DOHH2 (cell line): ENCODE data around the gene CDIPT.

Experiments
- H3F3A ChIP-seq: fragments of 200-600 bp; sonication (generic), shearing (Covaris generic); 2 replicates; pipeline ENCODE4 v1.6.0; 2016; ENCODE audit warnings: antibody characterized with exemption, mild to moderate bottlenecking; ENCODE audit not compliant: control insufficient read depth, insufficient read depth
- H3K27ac ChIP-seq: fragments of 200-600 bp; sonication (generic); 2 replicates; pipeline ENCODE4 v1.5.1; 2014; ENCODE audit warnings: low read depth, mild to moderate bottlenecking, low read length, moderate library complexity
- H3K27me3 ChIP-seq: fragments of 200-600 bp; sonication (generic); 2 replicates; pipeline ENCODE4 v1.6.1; 2014; ENCODE audit warnings: mild to moderate bottlenecking, low read length, mixed read lengths; ENCODE audit not compliant: control insufficient read depth
- H3K36me3 ChIP-seq: fragments of 200-600 bp; sonication (generic); 2 replicates; pipeline ENCODE4 v1.6.1; 2014; ENCODE audit warnings: mild to moderate bottlenecking, low read length, moderate library complexity, mixed read lengths; ENCODE audit not compliant: control insufficient read depth
- H3K4me1 ChIP-seq: fragments of 200-600 bp; sonication (generic); 2 replicates; pipeline ENCODE4 v1.6.1; 2014; ENCODE audit warnings: mild to moderate bottlenecking, low read length, mixed read lengths; ENCODE audit not compliant: control insufficient read depth
- H3K4me2 ChIP-seq: fragments of 200-600 bp; sonication (generic); 2 replicates; pipeline ENCODE4 v1.6.0; 2014; ENCODE audit warnings: mild to moderate bottlenecking, low read length, moderate library complexity
- H3K4me3 ChIP-seq: fragments of 200-600 bp; sonication (generic); 2 replicates; pipeline ENCODE4 v1.5.1; 2014; ENCODE audit warnings: mild to moderate bottlenecking, low read length, mixed read lengths
- H3K79me2 ChIP-seq: fragments of 200-600 bp; sonication (generic); 2 replicates; pipeline ENCODE4 v1.6.1; 2014; ENCODE audit warnings: mild to moderate bottlenecking, low read length, mixed read lengths; ENCODE audit not compliant: control insufficient read depth
- H3K9me2 ChIP-seq: fragments of 200-600 bp; sonication (generic); replicated peaks from 2 replicates; pipeline ENCODE4 v1.6.1; 2014; ENCODE audit warnings: mild to moderate bottlenecking, low read length, mixed read lengths; ENCODE audit not compliant: control insufficient read depth
- H3K9me3 ChIP-seq: fragments of 200-600 bp; sonication (generic); 2 replicates; pipeline ENCODE4 v1.6.1; 2014; ENCODE audit warnings: antibody characterized with exemption, low read length, mixed read lengths; ENCODE audit not compliant: control insufficient read depth, insufficient read depth
- H4K20me1 ChIP-seq: fragments of 200-600 bp; sonication (generic); 2 replicates; pipeline ENCODE4 v1.6.0; 2014; ENCODE audit warnings: low read depth, mild to moderate bottlenecking, antibody characterized with exemption, low read length, moderate library complexity; ENCODE audit not compliant: control insufficient read depth, insufficient read depth
- EZH2phosphoT487 ChIP-seq: fragments of 200-600 bp; sonication (generic); IDR thresholded peaks from 2 replicates; pipeline ENCODE4 v1.6.1; 2017; ENCODE audit warnings: borderline replicate concordance, mild to moderate bottlenecking, antibody characterized with exemption, low read length, moderate library complexity, mixed read lengths
- TF ChIP-seq, protein P1 (sequence below): fragments of 200-600 bp; sonication (generic); IDR thresholded peaks from one replicate; pipeline ENCODE4 v1.5.1; 2014; ENCODE audit warnings: antibody characterized with exemption, mild to moderate bottlenecking, low read depth, low read length; ENCODE audit not compliant: poor library complexity, severe bottlenecking

Gene CDIPT

DNA sequence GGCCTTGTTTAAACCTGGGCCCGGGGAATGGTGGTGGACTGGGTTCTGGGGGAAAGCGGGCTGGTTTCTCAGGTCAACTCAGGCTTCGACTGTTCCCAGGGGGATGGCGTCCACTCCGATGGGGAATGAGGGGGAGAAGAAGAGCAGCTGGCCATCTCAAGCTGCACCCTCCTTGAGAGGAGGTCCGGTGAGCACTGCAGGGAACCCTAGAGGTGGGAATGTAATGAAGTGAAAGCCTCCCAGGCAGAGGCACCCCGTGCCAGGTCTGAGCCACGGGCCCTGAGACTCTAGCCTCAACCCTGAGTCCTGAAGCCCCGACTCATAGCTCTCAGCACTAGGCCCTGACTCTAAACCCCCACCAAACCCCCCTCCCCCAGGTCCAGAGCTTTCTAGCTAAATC is 1.2 kb upstream of the CDIPT start:
- Histone ChIP-seq H4K20me1 (no peaks in the 10 kb centered on the region), H3K79me2 (peaks cover 21% of the 10 kb centered on the region), H3K27me3 (peaks cover 5% of the 10 kb centered on the region; the same call in 1 of the 2 replicates), H3K4me2 (no peak overlapping the region), H3K9me2 (no peaks in the 10 kb centered on the region), H3K27ac (no peak overlapping the region), H3F3A (no peaks in the 10 kb centered on the region), H3K4me3 (no peak overlapping the region), H3K9me3 (no peaks in the 10 kb centered on the region), H3K4me1 (peaks cover 9% of the 10 kb centered on the region), H3K36me3 (peaks cover 16% of the 10 kb centered on the region)
- TF ChIP-seq EZH2phosphoT487 = no peak
- TF ChIP-seq, protein P1, sequence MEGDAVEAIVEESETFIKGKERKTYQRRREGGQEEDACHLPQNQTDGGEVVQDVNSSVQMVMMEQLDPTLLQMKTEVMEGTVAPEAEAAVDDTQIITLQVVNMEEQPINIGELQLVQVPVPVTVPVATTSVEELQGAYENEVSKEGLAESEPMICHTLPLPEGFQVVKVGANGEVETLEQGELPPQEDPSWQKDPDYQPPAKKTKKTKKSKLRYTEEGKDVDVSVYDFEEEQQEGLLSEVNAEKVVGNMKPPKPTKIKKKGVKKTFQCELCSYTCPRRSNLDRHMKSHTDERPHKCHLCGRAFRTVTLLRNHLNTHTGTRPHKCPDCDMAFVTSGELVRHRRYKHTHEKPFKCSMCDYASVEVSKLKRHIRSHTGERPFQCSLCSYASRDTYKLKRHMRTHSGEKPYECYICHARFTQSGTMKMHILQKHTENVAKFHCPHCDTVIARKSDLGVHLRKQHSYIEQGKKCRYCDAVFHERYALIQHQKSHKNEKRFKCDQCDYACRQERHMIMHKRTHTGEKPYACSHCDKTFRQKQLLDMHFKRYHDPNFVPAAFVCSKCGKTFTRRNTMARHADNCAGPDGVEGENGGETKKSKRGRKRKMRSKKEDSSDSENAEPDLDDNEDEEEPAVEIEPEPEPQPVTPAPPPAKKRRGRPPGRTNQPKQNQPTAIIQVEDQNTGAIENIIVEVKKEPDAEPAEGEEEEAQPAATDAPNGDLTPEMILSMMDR = no peak

DNA sequence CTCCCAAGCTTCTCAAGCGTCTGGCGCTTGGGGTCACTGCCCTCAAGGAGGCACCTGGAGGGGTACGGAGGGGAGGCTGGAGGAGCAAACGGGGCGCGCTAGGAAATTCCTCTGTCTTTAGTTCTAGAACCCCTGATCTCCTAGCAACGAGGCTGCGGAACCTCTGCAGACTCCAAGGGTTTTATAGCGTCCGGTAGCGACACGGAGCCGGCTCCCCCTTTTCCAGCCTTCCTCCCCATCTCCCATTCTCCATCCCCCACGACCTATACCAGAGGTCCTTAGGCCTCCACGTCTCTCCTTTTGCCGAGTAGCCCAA is 601 bp upstream of the CDIPT start:
- peaks cover 21% of the 10 kb centered on the region for H3K79me2 ChIP-seq
- H3F3A ChIP-seq = no peaks in the 10 kb centered on the region
- H3K36me3 ChIP-seq = peaks cover 19% of the 10 kb centered on the region
- peak overlapping the region; percentile 83 for H3K4me2 ChIP-seq
- H4K20me1 ChIP-seq = no peaks in the 10 kb centered on the region
- no peaks in the 10 kb centered on the region for H3K9me2 ChIP-seq
- H3K27ac ChIP-seq = no peak overlapping the region
- TF ChIP-seq, protein P1 = no peak
- no peak for TF ChIP-seq EZH2phosphoT487
- peaks cover 9% of the 10 kb centered on the region for H3K4me1 ChIP-seq
- H3K9me3 ChIP-seq = no peaks in the 10 kb centered on the region
- peak overlapping the region; percentile 41 for H3K4me3 ChIP-seq
- peaks cover 5% of the 10 kb centered on the region; the same call in 1 of the 2 replicates for H3K27me3 ChIP-seq

DNA sequence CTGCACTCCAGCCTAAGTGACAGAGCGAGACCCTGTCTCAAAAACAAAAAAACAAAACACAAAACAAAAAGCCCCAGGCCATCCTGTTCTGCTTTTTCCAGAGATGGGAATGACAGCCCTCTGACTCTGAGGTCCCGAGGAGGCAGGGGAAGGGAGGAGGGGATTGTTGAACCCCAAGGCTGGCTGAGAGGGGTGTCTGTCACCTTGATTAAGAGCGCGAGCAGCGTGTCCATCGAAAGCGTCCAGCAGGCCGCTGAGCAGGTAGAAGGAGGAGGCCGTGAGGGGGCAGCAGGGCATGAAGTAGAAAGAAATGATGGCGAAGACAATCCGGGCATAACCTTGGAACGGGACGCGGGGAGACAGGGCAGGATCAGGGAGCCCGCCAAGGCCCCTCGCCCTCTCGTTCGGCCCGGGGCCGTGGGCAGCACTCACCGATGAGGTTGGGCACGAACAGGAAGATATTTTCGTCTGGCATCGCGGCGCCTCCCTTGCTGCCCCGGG is 593 bp downstream of the CDIPT start:
- peaks cover 21% of the 10 kb centered on the region for H3K79me2 ChIP-seq
- no peaks in the 10 kb centered on the region for H3K9me2 ChIP-seq
- peaks cover 9% of the 10 kb centered on the region for H3K4me1 ChIP-seq
- no peaks in the 10 kb centered on the region for H3F3A ChIP-seq
- peak overlapping the region; percentile 87 for H3K4me3 ChIP-seq
- no peaks in the 10 kb centered on the region for H3K9me3 ChIP-seq
- H3K27ac ChIP-seq = no peak overlapping the region
- H3K27me3 ChIP-seq = peaks cover under 1% of the 10 kb centered on the region; the same call in 1 of the 2 replicates
- TF ChIP-seq, protein P1 = peak; percentile 10
- TF ChIP-seq EZH2phosphoT487 = no peak
- no peaks in the 10 kb centered on the region for H4K20me1 ChIP-seq
- peaks cover 23% of the 10 kb centered on the region for H3K36me3 ChIP-seq
- peak overlapping the region; percentile 83 for H3K4me2 ChIP-seq

DNA sequence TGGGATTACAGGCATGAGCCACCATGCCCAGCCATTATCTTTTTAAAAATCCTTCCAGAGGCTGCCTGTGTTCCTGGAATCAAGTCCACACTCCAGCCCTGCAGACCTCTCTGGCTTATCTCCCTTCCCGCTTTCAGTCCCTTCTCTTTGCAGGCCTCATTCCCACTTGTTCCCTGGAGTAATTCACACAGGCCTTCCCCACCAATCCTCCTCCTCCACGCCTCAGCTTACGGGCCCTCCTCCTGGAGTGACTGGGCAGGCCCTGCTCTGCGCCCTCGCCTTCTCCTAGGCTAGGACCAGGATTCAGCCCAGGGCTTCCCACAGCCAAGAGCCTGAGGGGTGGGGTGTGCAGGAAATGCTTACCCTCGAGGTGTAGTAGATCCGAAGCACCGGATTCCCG is 2.8 kb downstream of the CDIPT start:
- H3K9me2 ChIP-seq = no peaks in the 10 kb centered on the region
- no peak overlapping the region for H3K4me2 ChIP-seq
- H3K79me2 ChIP-seq = peaks cover 21% of the 10 kb centered on the region
- TF ChIP-seq, protein P1 = no peak
- TF ChIP-seq EZH2phosphoT487 = no peak
- H3K9me3 ChIP-seq = no peaks in the 10 kb centered on the region
- H3F3A ChIP-seq = no peaks in the 10 kb centered on the region
- no peak overlapping the region for H3K4me3 ChIP-seq
- peaks cover 23% of the 10 kb centered on the region for H3K36me3 ChIP-seq
- H3K27me3 ChIP-seq = no peaks in the 10 kb centered on the region
- H4K20me1 ChIP-seq = no peaks in the 10 kb centered on the region
- H3K4me1 ChIP-seq = peaks cover 9% of the 10 kb centered on the region
- H3K27ac ChIP-seq = no peak overlapping the region
